Upper lobe of left lung (tissue), 6 donors: ENCODE results near the gene KLHL13. TPM values are rescaled to one million over a fixed set of nuclear protein-coding genes. Genes with fewer than 3 reads are reported as not detected.

Source experiments
- ATAC-seq, 2 donors: fragments of 200-7000 bp; cut with Tn5 transposase; one replicate each; pipeline ENCODE4 v1.9.1; 2022; ENCODE audit warnings: mild to moderate bottlenecking in 2 of 2, moderate library complexity in 2 of 2; ENCODE audit not compliant: low FRiP score in 2 of 2
- DNase-seq, 2 donors: peaks; one replicate each; pipeline ENCODE4 v3.0.0-alpha.2; 2019 to 2020
- H3K27ac ChIP-seq, 4 donors: fragments of 200-600 bp; sonication (generic); one replicate each; pipeline ENCODE4 v1.5.1; 2016 to 2019
- H3K27me3 ChIP-seq, 4 donors: fragments of 200-600 bp; sonication (generic); one replicate each; pipeline ENCODE4 v1.5.1; 2017 to 2019
- H3K36me3 ChIP-seq, 4 donors: fragments of 200-600 bp; sonication (generic); one replicate each; pipeline ENCODE4 v1.5.1; 2016 to 2019
- H3K4me1 ChIP-seq, 4 donors: fragments of 200-600 bp; sonication (generic); one replicate each; pipeline ENCODE4 v1.5.1; 2018 to 2019
- H3K4me3 ChIP-seq, 4 donors: fragments of 200-600 bp; sonication (generic); one replicate each; pipeline ENCODE4 v1.5.1; 2017 to 2019; ENCODE audit warnings: mild to moderate bottlenecking in 2 of 4, moderate library complexity in 1 of 4
- H3K9me3 ChIP-seq, 4 donors: fragments of 200-600 bp; sonication (generic); one replicate each; pipeline ENCODE4 v1.5.1; 2018 to 2019
- CTCF ChIP-seq, 6 experiments: fragments of 450-650 bp in 4 of 6; fragments of 200-600 bp in 2 of 6; sonication (generic) in 2 of 6; IDR thresholded peaks; one replicate each; pipeline ENCODE4 v1.5.1; 2016 to 2019; ENCODE audit warnings: antibody characterized with exemption in 6 of 6
- EP300 ChIP-seq, 4 donors: sonication (generic); formaldehyde crosslinking; IDR thresholded peaks; one replicate each; pipeline ENCODE4 v1.5.1; 2017; ENCODE audit warnings: antibody characterized with exemption in 4 of 4, control low read depth in 2 of 4
- POLR2A ChIP-seq, 4 donors: fragments of 450-650 bp; IDR thresholded peaks; one replicate each; pipeline ENCODE4 v1.5.1; 2016 to 2017; ENCODE audit warnings: antibody characterized with exemption in 4 of 4, mild to moderate bottlenecking in 2 of 4
- POLR2AphosphoS5 ChIP-seq, 2 donors: sonication (generic); formaldehyde crosslinking; IDR thresholded peaks; one replicate each; pipeline ENCODE4 v1.5.1; 2017; ENCODE audit warnings: antibody characterized with exemption in 2 of 2
- WGBS, 2 donors: methylation state at CpG; one replicate each; pipeline ENCODE4 v1.1.5; 2017 to 2018; 5-methylcytosine and 5-hydroxymethylcytosine counted together
- total RNA-seq, 6 donors: library from RNA; depleted of rRNA in 4 of 6; stranded (reverse); fragments of >200 nt in 4 of 6; gene quantifications; one replicate each; pipeline versions ENCODE4 v1.1.0 to v1.2.1, GENCODE V29; 2016 to 2021
- donor health status: DM: no; HTN: no; CAD: no; lungs with moderate emphysema.
- donor health status: DM: no; HTN: yes; CAD: no; lungs with severe emphysema.

Gene KLHL13
- total RNA-seq, 6 donors from 2014 or later, result 0.63 to 3.8 (median 0.89) TPM; not detected in 1

- WGBS, 2 donors, result 49 to 60% methylated on average over 4 of the region's 4 CpGs
- H3K9me3 ChIP-seq, result no peaks in the 10 kb centered on the region
- no peaks in the 10 kb centered on the region for H3K4me1 ChIP-seq
- ATAC-seq, result no peak
- no peak overlapping the region for H3K4me3 ChIP-seq
- no peaks in the 10 kb centered on the region for H3K27me3 ChIP-seq
- H3K36me3 ChIP-seq, result no peaks in the 10 kb centered on the region
- no peak overlapping the region for H3K27ac ChIP-seq
- no peak for DNase-seq
- TF ChIP-seq EP300 (IDR thresholded peaks at IDR 0.05) (no peak), POLR2A (IDR thresholded peaks at IDR 0.05) (no peak), CTCF (IDR thresholded peaks at IDR 0.05) (no peak), POLR2AphosphoS5 (IDR thresholded peaks at IDR 0.05) (no peak)
Measured at GRCh38 chrX:117973110-117973807, 143.4 kb downstream of the KLHL13 start.

GRCh38 chrX:117972711-117973109, 143.9 kb downstream of the KLHL13 start:
- Histone ChIP-seq H3K27me3 (no peaks in the 10 kb centered on the region), H3K27ac (no peak overlapping the region), H3K36me3 (no peaks in the 10 kb centered on the region), H3K4me3 (no peak overlapping the region), H3K4me1 (no peaks in the 10 kb centered on the region), H3K9me3 (no peaks in the 10 kb centered on the region)
- no peak for DNase-seq
- WGBS, 2 donors, result 28 to 60% methylated on average over 7 of the region's 7 CpGs
- TF ChIP-seq POLR2AphosphoS5 (IDR thresholded peaks at IDR 0.05), result no peak
- TF ChIP-seq EP300 (IDR thresholded peaks at IDR 0.05), result no peak
- TF ChIP-seq POLR2A (IDR thresholded peaks at IDR 0.05), result no peak
- no peak for TF ChIP-seq CTCF (IDR thresholded peaks at IDR 0.05)
- no peak for ATAC-seq

DNA sequence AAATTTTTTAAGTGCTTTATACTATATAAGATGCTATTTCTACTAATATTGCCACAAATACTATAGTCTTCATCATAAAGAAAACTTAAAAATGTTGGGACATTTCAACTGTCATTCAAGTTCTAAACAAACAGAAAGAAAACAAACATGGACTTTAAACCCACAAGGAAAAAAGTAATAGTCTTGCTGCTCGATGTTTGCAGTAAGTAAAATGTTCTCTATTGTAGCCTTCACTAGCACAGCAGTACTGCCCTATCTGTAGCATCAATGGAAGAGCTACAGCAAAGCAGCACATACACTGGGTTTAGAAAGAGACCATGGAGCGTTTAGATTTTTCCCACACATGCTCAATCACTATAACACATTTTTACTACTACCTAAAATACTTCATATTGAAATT, 146.8 kb downstream of the KLHL13 start:
- H3K27me3 ChIP-seq, result no peaks in the 10 kb centered on the region
- 51 to 68% methylated on average over 2 of the region's 2 CpGs for WGBS, 2 donors
- no peak overlapping the region for H3K4me3 ChIP-seq
- no peaks in the 10 kb centered on the region for H3K9me3 ChIP-seq
- no peaks in the 10 kb centered on the region for H3K4me1 ChIP-seq
- TF ChIP-seq POLR2A (IDR thresholded peaks at IDR 0.05) (no peak), CTCF (IDR thresholded peaks at IDR 0.05) (no peak), EP300 (IDR thresholded peaks at IDR 0.05) (no peak), POLR2AphosphoS5 (IDR thresholded peaks at IDR 0.05) (no peak)
- no peaks in the 10 kb centered on the region for H3K36me3 ChIP-seq
- no peak overlapping the region for H3K27ac ChIP-seq
- DNase-seq, result no peak
- no peak for ATAC-seq

DNA sequence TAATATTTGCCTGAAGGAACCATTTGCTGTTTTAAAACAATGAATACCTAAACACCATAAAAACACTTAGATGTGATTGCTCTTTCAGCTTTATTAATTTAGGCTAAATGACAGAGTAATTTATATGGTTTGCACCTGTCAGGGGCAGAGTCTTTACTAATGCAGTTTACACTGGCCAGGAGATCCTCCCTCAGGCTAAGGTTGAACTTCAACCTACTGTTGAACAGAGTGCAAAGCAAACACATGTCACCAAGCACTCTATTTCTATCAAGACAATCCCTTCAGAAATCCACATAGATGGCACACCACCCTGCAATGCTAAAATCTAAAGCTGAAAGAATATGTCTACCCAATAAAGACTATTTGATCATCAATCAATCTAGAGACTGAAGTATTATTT, 147.3 kb downstream of the KLHL13 start:
- Histone ChIP-seq H3K27me3 (no peaks in the 10 kb centered on the region), H3K36me3 (no peaks in the 10 kb centered on the region), H3K4me3 (no peak overlapping the region), H3K9me3 (no peaks in the 10 kb centered on the region), H3K4me1 (no peaks in the 10 kb centered on the region), H3K27ac (no peak overlapping the region)
- TF ChIP-seq POLR2AphosphoS5 (IDR thresholded peaks at IDR 0.05), result no peak
- no peak for TF ChIP-seq POLR2A (IDR thresholded peaks at IDR 0.05)
- TF ChIP-seq CTCF (IDR thresholded peaks at IDR 0.05), result no peak
- TF ChIP-seq EP300 (IDR thresholded peaks at IDR 0.05), result no peak
- DNase-seq, result no peak
- ATAC-seq, result no peak

- no peaks in the 10 kb centered on the region for H3K4me1 ChIP-seq
- no peak overlapping the region for H3K4me3 ChIP-seq
- 83 to 87% methylated on average over 4 of the region's 4 CpGs for WGBS, 2 donors
- no peak for TF ChIP-seq POLR2AphosphoS5 (IDR thresholded peaks at IDR 0.05)
- TF ChIP-seq CTCF (IDR thresholded peaks at IDR 0.05), result no peak
- TF ChIP-seq POLR2A (IDR thresholded peaks at IDR 0.05), result no peak
- no peak for TF ChIP-seq EP300 (IDR thresholded peaks at IDR 0.05)
- DNase-seq, result no peak
- no peak for ATAC-seq
- H3K27me3 ChIP-seq, result no peaks in the 10 kb centered on the region
- H3K27ac ChIP-seq, result no peak overlapping the region
- H3K9me3 ChIP-seq, result no peaks in the 10 kb centered on the region
- H3K36me3 ChIP-seq, result no peaks in the 10 kb centered on the region
Measured at GRCh38 chrX:117959045-117959444, 157.6 kb downstream of the KLHL13 start.
